ENCODE measurements around the gene PRUNE2.
"Not testable (repeated sequence)": the region's sequence is repeated elsewhere in the genome, so short reads cannot be mapped to it uniquely, and the experiment has no call there.

Gene PRUNE2

DNA sequence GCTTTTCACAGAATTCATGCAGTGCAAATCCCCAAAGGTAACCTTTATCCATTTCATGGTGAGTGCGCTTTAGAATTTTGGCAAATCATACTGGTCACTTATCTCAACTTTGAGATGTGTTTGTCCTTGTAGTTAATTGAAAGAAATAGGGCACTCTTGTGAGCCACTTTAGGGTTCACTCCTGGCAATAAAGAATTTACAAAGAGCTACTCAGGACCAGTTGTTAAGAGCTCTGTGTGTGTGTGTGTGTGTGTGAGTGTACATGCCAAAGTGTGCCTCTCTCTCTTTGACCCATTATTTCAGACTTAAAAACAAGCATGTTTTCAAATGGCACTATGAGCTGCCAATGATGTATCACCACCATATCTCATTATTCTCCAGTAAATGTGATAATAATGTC lies 120.4 kb downstream of the PRUNE2 start:
- DNase-seq, result no peak

DNA sequence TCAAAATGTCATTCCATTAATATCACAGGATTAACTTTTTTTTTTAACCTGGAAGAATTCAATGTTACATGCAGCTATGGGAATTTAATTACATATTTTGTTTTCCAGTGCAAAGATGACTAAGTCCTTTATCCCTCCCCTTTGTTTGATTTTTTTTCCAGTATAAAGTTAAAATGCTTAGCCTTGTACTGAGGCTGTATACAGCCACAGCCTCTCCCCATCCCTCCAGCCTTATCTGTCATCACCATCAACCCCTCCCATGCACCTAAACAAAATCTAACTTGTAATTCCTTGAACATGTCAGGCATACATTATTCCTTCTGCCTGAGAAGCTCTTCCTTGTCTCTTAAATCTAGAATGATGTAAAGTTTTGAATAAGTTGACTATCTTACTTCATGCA lies 121.0 kb downstream of the PRUNE2 start:
- DNase-seq, result no peak

DNA sequence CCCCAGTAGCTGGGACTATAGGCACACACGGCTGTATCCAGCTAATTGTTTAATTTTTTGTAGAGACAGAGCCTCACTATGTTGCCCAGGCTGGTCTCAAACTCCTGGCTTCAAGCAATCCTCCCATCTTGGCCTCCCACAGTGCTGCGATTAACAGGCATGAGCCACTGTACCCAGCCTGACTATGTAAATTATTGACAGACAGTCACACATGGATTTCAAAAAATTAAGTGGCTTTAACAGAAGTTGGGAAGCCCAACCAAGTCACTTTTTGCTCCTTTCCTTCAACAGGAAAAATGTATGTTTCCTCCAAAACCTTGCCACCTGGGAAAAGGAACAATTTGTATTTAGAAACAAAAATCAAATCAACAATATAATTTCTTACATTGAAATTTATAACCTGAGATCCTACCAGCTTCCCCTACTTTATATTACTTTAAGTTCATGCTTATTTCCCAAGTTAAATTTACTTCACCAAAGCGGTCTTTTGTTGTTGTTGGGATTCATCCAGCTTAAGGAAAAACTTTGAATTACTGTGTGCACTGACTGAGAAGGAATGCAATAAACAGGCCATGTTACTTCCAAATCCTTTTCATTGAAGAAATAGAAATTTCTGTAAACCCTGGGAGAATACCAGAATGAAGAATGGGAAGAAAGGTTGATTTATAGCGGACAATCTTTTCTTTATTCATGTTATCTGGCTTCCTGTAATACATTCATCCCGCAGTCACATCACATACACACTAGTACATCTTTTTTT lies 133.0 kb downstream of the PRUNE2 start:
- DNase-seq, result no peak

DNA sequence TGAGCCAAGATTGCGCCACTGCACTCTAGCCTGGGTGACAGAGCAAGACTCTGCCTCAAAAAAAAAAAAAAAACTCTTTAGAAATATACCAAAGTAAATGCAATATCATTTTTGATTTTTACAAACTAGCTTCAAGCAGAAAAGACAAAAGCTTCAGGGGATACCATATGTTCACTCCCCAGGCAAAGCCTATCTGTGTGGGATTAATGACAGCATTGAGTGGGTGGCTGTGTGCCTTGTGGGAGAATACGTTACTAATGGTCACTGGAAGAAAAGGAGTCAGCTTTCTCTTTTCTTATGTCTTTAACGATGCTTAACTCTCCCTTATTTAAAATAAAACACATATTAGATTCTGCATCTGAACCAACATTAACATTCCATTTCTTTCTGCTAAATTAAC lies 139.8 kb downstream of the PRUNE2 start:
- no peak for DNase-seq

DNA sequence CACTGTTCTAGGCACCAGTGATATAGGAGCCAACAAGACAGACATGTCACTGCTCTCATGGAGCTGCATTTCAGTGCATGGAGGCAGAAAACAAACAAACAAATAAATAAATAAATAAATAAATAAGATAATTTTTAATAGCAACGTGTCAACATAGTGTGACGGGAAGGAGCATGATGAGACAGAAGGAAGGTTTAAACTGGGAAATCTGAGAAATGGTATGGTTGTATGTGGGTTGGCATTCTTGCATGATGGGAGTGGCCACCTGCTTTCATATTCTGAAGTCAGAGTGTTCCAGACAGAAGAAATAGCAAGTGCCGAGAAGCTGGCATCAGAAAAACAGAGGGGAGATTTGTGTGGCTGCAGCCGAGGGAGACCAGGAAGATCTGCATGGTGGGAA lies 141.8 kb downstream of the PRUNE2 start, which contains the start of gene PCA3:
Gene PCA3, plus strand, starts transcription at position 301 of the 400 bp plus-strand sequence.
- DNase-seq, result no peak

DNA sequence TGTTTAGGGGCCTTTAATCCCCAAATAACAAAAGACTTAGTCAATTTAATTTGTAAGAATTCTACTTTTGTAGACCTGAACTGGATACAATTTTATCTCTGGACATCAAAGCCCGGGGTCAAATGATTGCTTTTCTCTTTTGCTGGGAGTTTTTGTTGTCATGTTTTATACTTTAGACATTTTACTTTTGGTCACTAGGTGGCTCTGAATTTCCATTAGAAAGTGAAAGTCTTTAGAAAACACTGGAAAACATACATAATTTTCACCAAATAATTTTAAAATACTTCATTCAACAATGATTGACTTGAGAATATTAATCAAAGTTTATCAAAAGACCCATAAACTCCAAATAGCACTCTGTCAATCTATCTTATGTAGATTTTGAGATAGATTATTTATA lies 144.5 kb downstream of the PRUNE2 start:
- DNase-seq, result no peak

DNA sequence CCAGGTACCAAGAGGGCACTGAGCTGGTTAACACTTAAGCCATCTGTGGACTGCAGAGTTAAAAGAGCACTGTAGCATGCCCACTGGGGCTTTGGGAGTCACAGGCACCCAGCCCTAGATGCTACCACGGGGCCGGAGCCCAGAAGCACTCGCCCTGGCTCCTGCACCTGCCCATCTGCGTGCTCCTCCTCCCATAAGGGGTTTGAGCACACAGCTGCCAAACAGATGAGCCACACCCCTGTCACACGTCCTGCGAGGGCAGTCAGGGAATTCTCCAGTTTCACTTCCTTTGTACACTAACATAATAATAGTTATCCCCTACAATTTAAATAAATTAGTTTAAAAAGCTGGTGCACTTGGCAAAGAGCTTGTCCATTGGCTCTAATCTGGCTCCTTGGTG lies 146.2 kb downstream of the PRUNE2 start:
- DNase-seq, result no peak

DNA sequence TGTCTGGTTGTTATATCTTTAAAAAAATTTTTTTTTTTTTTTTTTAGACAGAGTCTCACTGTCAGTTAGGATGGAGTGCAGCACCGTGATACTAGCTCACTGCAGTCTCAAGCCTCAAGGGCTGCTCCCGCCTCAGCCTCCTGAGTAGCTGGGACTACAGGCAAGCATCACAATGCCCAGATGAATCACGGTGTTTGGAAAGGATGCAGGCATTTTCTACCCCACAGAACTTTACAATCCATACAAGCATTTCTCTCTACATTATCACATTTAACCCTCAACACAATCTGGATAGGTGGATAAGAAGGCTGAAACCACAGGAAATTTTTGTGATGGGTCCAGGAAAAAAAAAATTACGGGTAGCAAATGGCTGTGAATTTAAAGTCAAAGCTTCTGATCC lies 147.4 kb downstream of the PRUNE2 start:
- DNase-seq, result no peak

DNA sequence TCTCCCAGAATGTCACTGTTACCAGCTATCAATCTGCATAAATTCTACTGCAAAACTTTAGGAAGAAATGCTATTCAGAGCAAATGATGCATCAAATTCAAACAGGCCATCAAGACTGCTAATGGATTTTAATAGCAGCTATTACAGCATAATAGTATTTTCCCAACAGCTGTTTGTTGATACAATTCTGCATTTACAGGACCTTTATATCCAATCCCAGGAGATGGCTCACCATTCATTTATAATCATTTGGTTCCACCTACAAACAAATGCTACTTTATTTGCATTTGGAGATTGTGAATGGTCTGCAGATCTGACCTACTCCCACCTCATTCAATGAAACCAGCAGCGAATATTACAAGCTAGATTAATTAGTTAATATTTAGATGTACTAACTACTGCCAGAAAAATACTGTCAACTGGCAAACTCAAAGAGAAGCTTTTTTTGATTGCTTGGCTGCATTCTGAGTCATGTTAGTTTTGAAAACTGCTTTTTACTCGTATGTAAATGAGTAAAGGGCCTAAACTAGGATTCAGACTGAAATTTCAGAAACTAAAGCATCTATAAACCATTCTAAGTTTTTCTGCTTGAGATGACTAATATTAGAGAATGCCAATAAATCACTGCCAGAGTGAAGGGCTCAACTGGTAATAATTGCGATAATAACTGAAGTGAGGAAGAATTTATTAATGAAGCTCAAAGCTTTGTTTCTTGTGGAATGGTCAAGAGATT lies 148.8 kb downstream of the PRUNE2 start:
- no peak for DNase-seq

DNA sequence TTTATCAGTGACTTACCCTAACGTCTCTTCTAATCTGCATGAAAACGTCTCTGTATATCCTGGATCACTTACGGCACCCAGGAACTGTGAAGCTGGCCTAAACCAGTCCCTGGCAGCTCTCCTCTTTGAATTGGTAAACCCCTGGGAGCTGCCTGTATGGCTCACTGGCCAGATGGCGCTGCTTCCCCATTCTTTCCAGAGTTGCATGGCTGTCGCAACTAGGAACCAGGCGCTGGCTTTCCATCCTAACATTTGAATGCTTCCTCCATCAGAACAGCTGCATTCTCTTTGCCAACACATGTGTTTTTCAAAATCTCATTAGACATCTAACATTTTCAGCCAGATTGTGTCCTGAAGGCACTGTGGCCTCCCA lies 149.7 kb downstream of the PRUNE2 start:
- DNase-seq, result no peak

DNA sequence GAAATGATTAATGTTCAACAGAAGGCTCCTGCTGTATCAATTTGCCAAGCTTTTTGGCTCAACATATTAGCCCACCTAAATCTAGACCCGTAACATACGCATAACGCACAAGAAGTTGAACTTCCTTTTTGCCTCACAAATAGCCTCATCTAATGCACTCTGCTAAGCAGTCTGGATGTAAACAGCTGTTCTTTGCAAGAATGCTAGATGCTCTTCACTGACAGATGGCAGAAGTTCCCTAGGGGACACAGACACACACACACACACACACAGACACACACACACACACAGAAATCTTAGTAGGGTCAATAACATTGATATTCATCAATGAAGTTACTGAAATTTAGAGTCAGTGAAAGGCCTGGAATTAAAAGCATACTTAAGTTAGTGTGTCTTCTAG lies 154.9 kb downstream of the PRUNE2 start:
- no peak for DNase-seq

DNA sequence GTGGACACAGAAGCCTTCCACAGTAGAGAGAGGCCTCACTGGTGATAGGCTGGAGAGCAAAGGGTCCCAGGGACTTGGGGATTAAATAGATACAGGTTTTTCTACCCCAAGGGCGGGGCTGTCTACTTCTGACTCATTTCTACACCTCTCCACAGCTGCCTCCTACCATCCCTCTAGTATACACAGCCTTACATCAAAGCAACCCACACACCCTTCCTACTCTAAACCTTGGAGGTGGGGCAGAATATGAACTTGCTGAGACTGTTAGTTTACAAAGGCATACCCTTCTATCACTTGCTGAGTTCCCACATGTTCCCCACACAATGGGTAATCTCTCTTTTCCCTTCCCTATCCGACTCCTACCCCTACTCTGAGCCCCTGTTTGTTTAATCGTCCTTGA lies 161.6 kb downstream of the PRUNE2 start:
- DNase-seq, result no peak

DNA sequence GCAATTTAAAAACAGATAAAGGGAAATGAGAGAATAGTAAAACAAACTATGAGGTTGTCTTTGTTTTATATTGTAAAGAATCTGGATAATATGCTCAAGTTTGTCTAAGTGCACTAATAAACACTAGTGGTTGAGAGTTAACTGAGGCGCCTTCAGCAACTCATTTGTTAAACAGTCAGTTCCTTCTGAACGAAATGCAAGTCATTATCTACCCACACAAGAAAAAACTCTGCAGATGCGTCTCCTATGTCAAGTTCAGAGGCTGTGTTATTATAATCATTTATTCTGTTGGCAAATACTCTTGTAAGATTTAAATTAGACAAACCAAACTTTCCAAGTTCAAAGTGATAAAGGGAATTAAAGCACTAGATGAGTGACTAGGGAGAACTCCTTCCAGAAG lies 162.0 kb downstream of the PRUNE2 start:
- DNase-seq, result no peak

DNA sequence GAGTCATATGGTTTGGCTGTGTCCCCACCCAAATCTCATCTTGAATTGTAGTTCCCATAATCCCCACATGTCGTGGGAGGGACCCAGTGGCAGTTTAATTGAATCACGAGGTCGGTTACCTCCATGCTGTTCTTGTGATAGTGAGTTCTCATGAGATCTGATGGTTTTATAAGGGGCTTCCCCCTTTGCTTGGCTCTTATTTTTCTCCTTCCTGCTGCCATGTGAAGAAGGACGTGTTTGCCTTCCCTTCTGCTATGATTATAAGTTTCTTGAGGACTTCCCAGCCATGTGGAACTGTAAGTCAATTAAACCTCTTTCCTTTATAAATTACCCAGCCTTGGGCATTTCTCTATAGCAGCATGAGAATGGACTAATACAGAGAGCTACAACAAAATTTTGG lies 163.0 kb downstream of the PRUNE2 start:
- not testable (repeated sequence) for DNase-seq

DNA sequence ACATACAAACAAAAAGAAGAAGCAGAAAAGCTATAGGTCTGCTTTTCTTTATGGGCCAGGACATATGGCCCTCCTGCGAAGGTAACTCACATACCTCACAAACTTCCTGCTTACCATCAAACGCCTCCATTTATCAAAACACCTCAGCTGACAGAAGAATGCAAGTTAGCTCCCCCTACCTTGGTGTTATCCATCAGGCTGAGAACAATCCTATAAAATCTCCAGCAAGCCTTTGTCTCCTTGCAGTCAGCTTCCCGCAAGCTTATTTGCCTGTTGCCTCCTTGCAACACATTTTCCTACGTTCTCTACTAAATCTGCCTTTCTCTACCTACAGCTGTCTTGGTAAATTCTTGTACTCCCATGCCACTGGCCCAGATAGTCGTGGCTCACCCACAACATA lies 164.4 kb downstream of the PRUNE2 start:
- DNase-seq, result no peak

DNA sequence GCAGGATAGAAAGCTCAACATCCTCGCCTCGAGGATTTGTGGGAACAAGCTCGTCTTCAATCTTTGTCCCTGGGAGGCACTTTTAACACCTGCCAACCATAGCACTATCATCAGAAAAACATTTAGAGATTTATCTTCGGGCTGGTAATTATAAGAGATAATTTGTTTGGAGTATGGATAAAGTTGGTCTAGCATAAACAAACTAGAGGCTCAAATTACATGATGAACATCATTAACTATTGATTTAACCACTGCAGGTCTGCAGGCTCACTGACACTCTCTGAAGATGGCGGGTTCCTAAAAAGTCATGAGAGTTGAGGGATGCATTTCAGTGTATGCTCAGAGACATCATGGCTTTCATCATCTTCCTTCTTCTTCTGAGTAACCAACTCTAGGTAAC lies 167.5 kb downstream of the PRUNE2 start:
- DNase-seq, result no peak

DNA sequence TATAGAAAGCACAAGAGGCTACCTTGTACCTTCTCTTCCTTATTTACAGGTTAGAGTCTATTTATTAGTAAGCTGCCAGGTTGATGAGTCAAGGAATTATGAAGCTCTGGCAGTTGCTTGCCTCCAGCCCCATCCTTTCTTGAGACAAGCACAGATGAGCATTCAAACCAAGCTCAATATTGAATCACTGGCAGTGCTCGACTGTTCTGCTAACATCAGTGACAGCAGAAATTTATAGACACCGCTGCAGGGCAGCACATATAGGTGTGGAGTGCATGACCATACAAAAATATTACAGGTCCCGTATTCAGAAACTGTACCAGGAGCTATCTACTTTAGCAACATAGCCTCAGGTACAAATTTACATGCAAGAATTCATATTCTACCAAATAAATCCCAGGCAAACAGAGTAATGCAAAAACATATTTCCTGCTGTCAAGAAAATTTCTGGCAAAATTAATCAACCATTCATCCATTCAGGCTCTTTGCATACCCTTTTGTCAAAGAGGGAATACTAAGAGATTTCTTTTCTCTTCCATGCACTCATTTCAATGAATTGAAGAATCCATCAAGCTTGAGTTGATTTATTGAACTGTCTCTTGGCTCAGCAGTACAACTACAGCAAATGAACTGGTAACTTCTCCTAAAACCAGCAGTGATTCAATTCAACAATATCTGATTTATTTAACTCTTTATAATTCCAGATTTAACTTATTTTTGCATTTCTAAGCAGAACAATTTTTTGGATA lies 168.6 kb downstream of the PRUNE2 start:
- DNase-seq, result no peak

DNA sequence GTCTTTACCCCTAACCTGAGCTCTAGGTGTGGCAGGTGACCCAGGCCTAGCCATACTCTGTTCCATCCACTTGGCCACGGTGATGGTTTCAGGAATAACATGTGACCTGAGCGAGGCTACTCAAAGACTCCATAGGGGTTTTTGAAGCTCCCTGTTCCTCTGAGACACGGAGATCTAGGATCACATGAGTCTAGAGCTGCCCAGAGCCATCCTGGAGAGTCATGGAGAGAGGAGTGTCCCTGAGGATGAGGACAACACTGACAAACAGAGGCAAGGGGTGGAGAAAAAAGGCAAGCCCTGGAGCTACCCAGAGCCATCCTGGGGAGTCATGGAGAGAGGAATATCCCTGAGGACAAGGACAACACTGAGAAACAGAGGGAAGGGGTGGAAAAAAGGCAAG lies 171.2 kb downstream of the PRUNE2 start:
- no peak for DNase-seq

DNA sequence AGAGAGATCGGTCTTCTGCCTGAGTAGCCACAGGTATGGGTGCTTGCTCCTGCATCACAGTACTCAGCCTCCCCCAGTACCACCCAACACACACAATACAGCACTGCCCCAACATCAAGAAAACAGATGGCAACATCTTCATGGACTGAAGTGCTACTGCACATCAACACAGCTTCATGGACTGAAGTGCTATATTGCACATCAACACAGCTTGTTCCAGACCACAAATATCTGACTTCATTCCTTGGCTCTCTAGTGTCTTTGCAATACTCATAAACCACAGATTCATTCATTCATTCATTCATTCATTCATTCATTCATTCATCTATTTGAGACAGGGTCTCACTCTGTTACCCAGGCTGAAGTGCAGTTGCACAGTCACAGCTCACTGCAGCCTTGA lies 172.8 kb downstream of the PRUNE2 start:
- DNase-seq, result no peak

DNA sequence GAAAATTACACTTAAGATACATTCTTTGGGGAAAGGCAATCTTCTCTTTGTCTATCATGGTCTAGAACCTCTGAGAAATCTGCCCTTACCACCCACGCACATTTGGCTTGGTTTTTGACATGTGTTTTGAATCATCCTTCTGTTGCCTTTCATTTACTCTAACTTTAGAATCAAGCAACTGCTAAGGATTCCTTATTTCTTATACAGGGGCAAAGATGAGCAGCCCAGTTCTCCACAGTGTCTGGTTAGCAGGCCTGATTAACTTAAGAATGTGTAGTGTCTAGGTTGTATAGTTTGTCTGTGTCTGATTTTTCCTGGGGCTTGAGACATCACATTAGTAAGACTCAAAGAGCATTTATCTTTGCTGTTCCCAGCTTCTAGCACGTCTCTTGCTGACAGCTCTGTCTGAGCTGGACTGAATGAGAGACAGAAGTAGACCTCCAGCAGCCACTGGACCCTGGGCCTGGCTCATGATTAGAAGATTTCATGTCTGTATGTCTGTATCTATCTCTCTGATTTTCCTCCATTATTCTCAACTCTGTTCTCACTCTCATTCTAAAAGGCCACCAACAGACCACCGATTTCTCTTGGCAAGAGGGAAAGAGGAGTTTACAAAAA lies 173.5 kb downstream of the PRUNE2 start:
- DNase-seq, result no peak

DNA sequence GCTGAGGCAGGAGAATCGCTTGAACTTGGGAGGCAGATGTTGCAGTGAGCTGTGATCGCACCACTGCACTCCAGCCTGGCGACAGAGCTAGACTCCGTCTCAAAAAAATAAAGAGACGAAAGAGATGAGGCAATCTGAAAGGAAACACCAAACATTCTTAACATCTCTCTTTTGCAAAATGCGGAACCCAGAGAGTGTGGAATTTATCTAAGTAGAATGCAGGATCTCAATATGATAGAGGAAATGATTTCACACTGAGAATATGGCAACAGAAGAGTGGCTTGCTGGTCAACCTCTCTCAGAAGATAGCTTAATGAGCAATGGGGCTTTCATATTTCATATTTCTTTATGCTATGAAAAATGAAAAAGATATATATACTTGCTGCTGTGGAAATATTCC lies 175.1 kb downstream of the PRUNE2 start:
- DNase-seq, result no peak

DNA sequence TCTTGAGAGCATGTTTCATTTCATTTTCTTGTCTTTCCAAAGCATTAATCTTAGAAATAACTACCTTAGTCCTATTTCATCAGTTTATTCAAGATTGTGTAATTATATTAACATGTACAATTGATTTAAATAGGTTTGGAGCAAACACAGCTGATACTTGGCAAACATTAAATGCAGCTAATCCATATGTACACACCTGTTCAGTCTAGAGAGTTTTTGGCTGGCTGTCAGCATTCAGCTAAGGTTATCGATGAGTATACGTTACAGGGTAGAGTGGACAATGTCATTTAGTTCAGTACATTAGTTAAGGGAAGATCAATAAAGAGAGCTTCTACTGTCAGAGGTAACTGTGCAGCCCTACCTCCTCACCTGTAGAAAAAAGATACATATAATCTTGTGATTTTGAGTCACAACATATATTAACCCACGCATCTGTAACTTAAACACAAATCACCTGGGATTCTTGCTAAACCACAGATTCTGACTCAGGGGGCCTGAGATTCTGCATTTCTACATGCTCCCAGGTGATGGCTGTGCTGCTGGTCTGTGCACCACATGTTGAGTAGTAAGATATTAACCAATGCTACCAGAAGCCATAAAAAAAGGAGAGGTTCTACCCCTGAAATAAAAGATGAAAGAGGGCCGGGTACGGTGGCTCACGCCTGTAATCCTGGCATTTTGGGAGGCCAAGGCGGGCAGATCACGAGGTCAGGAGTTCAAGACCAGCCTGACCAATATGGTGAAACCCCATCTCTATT lies 175.8 kb downstream of the PRUNE2 start:
- DNase-seq, result no peak

DNA sequence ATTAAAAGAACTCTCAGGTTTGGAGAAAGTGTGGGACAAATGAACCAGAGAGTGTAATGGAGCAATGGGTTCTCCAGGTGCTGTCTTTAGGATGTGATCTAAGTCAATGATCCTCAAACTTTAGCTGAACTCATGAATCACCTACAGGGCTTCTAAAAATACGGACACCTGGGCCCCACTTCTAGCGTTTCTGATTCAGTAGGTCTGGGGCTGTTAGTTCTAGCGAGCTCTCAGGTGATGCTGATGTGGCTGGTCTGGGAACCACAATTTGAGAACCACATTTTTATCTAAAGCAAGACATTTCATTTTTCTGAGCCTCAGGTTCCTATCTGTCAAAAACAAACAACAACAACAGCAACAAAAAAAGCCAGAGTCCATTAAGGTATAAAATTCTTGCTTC lies 176.8 kb downstream of the PRUNE2 start:
- no peak for DNase-seq

Measured in NCI-H1694 (cell line).